HG03066 (cell line): ENCODE data around the gene LCN1.
"Not testable (repeated sequence)": the region's sequence is repeated elsewhere in the genome, so short reads cannot be mapped to it uniquely, and the experiment has no call there.

ENCODE experiments used
- ATAC-seq: cut with Tn5 transposase; IDR thresholded peaks from one replicate; pipeline ENCODE4 v1.9.1; 2021; ENCODE audit warnings: low read depth; ENCODE audit not compliant: unreplicated experiment

Gene LCN1

GRCh38 chr9:135504262-135505243 lies 16.7 kb upstream of the LCN1 start:
- no peak for ATAC-seq

GRCh38 chr9:135505406-135506187 lies 15.6 kb upstream of the LCN1 start:
- ATAC-seq, result no peak

- ATAC-seq, result no peak
Observed at GRCh38 chr9:135506327-135507103, 14.7 kb upstream of the LCN1 start.

- ATAC-seq, result no peak
Observed at GRCh38 chr9:135507104-135508035, 13.9 kb upstream of the LCN1 start.

- ATAC-seq, result no peak
Observed at GRCh38 chr9:135508211-135508820, 12.9 kb upstream of the LCN1 start.

- ATAC-seq, result no peak
Observed at GRCh38 chr9:135509458-135509857, 11.8 kb upstream of the LCN1 start.

- ATAC-seq, result no peak
Observed at GRCh38 chr9:135512241-135512603, 9.0 kb upstream of the LCN1 start.

- no peak for ATAC-seq
Observed at GRCh38 chr9:135512904-135513303, 8.3 kb upstream of the LCN1 start.

GRCh38 chr9:135513351-135513846 lies 7.8 kb upstream of the LCN1 start:
- ATAC-seq, result no peak

GRCh38 chr9:135513906-135514305 lies 7.3 kb upstream of the LCN1 start:
- not testable (repeated sequence) for ATAC-seq

GRCh38 chr9:135514342-135515082 lies 6.7 kb upstream of the LCN1 start:
- ATAC-seq, result no peak

GRCh38 chr9:135515083-135515951 lies 5.9 kb upstream of the LCN1 start:
- no peak for ATAC-seq

GRCh38 chr9:135516132-135516860 lies 4.9 kb upstream of the LCN1 start:
- ATAC-seq, result no peak

- ATAC-seq, result no peak
Observed at GRCh38 chr9:135517407-135517822, 3.8 kb upstream of the LCN1 start.

- ATAC-seq, result no peak
Observed at GRCh38 chr9:135519179-135519971, 1.9 kb upstream of the LCN1 start.

- ATAC-seq, result no peak
Observed at GRCh38 chr9:135521608-135522095, 412 bp downstream of the LCN1 start.
